Measurements from ENCODE around the gene OTOG. TPM values are rescaled to one million over a fixed set of nuclear protein-coding genes. Genes with fewer than 3 reads are reported as not detected.

The OTOG gene
- total RNA-seq, 1 experiment from 2014 or later: not detected

DNA sequence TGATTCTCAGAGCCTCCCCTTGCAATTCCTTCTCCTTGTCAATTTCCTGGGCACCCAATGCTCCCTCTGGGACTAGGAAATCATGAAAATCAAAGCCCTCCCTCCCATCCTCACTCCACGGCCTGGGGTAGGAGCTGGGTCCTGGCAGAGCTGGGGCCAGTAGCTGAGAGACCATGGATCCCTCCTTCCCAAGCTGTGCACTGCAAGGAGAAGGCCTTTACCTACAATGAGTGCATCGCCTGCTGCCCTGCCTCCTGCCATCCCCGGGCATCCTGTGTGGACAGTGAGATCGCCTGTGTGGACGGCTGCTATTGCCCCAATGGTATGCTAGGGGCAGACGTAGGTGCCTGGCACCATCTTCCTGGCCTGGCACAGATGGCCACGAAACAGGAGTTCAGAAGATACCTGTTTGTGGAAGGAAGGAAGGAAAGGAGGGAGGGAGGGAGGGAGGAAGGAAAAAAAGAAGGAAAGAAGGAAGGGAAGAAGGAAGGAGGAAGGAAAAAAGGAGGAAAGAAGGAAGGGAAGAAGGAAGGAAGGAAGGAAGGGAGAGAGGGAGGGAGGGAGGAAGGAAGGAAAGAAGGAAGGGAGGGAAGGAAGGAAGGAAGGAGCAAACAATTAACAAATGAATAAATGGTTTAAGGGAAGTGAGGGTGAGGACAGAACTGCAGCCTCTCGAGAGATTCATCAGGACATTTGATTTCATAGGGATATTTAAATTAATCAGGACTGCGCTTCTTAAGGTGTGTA, 12.5 kb downstream of the OTOG start:
- H4K20me1 ChIP-seq (ENCODE audit: insufficient read depth): no peaks in the 10 kb centered on the region
- H2AFZ ChIP-seq: no peak overlapping the region
- TF ChIP-seq EZH2 (IDR thresholded peaks at IDR 0.05; ENCODE audit: low read depth): no peak
- H3K4me3 ChIP-seq: no peak overlapping the region
- no peaks in the 10 kb centered on the region for H3F3A ChIP-seq (ENCODE audit: insufficient read depth, low read depth)
- no peaks in the 10 kb centered on the region for H3K9me2 ChIP-seq (ENCODE audit: insufficient read depth)
- peak in 1 of 2 experiments; percentile 15 for DNase-seq
- H3K79me2 ChIP-seq (ENCODE audit: low read depth): no peaks in the 10 kb centered on the region
- no peak overlapping the region for H3K27ac ChIP-seq
- POLR2A ChIA-PET (ENCODE audit: unreplicated experiment): no interaction called here
- H3K4me2 ChIP-seq: no peak overlapping the region
- intact Hi-C loops (cut with micrococcal nuclease; ENCODE audit: unreplicated experiment): no loop called here
- peaks cover 53% of the 10 kb centered on the region for H3K27me3 ChIP-seq (ENCODE audit: insufficient read depth, low read depth)
- H3K36me3 ChIP-seq (ENCODE audit: low read depth): no peaks in the 10 kb centered on the region
- no peaks in the 10 kb centered on the region for H3K9me3 ChIP-seq (ENCODE audit: insufficient read depth, low read depth)
- no peaks in the 10 kb centered on the region for H3K4me1 ChIP-seq (replicated peaks; ENCODE audit: insufficient read depth)
- no TSS peak for BruUV-seq (replicated peaks)
- CTCF ChIA-PET: no interaction called here

DNA sequence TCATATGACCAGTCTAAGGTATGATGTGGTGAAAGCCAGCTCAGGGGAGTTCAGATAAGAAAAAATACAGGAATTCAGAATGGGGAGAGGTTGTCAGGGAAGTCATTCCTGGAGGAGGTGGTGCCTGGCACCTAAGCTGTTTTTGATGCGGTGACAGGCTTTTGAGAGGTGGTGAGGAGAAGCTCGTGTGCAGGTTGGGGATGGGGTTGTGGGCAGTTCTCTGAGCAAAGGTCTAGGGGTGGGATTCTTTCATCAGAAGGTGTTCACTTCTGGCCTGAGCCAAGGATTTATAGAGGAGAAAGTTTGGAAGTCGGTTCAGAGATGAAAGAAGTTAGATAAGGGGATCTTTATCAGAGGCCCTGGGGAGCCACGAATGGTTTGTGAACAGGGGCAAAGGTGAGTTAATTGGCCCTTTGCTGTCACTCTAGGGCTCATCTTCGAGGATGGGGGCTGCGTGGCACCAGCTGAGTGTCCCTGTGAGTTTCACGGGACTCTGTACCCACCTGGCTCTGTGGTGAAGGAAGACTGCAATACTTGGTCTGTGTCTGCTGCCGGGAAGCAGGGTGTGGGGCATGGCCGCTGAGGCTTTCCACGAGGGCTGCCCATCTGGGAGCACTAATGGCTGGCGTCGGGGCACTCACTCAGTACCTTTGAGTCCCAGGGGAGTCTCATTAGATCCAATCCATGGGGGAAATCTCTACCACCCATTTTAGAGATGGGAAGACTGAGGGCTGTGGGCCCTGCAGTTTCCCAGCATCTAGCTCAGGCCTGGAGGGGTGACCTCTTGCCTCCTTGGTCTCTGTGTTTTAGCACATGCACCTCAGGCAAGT, 13.4 kb downstream of the OTOG start:
- intact Hi-C loops (cut with micrococcal nuclease; ENCODE audit: unreplicated experiment): no loop called here
- POLR2A ChIA-PET (ENCODE audit: unreplicated experiment): no interaction called here

DNA sequence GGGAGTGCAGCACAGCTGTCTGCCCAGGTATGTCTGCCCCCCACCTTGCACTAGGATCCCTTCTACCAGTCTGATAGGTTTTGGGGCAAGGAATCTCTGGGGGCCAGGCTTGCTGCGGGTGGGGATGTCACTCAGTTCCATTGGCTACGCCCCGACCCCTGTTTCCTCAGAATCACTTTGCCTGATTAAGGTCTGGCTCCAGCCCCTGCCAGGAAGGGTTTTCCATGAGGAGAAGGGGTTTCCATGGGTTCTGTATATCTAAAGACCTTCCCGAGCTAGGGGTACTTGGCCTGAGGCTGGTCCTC, 14.0 kb downstream of the OTOG start:
- no peak overlapping the region for H3K4me2 ChIP-seq
- no peaks in the 10 kb centered on the region for H3K9me3 ChIP-seq (ENCODE audit: insufficient read depth, low read depth)
- H3K9me2 ChIP-seq (ENCODE audit: insufficient read depth): no peaks in the 10 kb centered on the region
- DNase-seq: no peak
- intact Hi-C loops (cut with micrococcal nuclease; ENCODE audit: unreplicated experiment): no loop called here
- TF ChIP-seq, protein P1, sequence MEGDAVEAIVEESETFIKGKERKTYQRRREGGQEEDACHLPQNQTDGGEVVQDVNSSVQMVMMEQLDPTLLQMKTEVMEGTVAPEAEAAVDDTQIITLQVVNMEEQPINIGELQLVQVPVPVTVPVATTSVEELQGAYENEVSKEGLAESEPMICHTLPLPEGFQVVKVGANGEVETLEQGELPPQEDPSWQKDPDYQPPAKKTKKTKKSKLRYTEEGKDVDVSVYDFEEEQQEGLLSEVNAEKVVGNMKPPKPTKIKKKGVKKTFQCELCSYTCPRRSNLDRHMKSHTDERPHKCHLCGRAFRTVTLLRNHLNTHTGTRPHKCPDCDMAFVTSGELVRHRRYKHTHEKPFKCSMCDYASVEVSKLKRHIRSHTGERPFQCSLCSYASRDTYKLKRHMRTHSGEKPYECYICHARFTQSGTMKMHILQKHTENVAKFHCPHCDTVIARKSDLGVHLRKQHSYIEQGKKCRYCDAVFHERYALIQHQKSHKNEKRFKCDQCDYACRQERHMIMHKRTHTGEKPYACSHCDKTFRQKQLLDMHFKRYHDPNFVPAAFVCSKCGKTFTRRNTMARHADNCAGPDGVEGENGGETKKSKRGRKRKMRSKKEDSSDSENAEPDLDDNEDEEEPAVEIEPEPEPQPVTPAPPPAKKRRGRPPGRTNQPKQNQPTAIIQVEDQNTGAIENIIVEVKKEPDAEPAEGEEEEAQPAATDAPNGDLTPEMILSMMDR (conservative IDR thresholded peaks at IDR 0.05): no peak
- no peak for TF ChIP-seq EZH2 (IDR thresholded peaks at IDR 0.05; ENCODE audit: low read depth)
- no peaks in the 10 kb centered on the region for H3K36me3 ChIP-seq (ENCODE audit: low read depth)
- no peak overlapping the region for H2AFZ ChIP-seq
- H3F3A ChIP-seq (ENCODE audit: insufficient read depth, low read depth): no peaks in the 10 kb centered on the region
- H3K27ac ChIP-seq: no peak overlapping the region
- no peak overlapping the region for H3K4me3 ChIP-seq
- ChIA-PET CTCF (no interaction called here), POLR2A (ENCODE audit: unreplicated experiment) (no interaction called here)
- BruUV-seq (replicated peaks): no TSS peak
- H3K4me1 ChIP-seq (replicated peaks; ENCODE audit: insufficient read depth): no peaks in the 10 kb centered on the region
- no peaks in the 10 kb centered on the region for H4K20me1 ChIP-seq (ENCODE audit: insufficient read depth)
- no peaks in the 10 kb centered on the region for H3K79me2 ChIP-seq (ENCODE audit: low read depth)
- peaks cover 46% of the 10 kb centered on the region for H3K27me3 ChIP-seq (ENCODE audit: insufficient read depth, low read depth)

More for the DNA sequence above, 13.4 kb downstream of the OTOG start:
- Histone ChIP-seq H3K27me3 (ENCODE audit: insufficient read depth, low read depth) (peaks cover 47% of the 10 kb centered on the region), H3K79me2 (ENCODE audit: low read depth) (no peaks in the 10 kb centered on the region), H3K4me2 (no peak overlapping the region), H3K9me3 (ENCODE audit: insufficient read depth, low read depth) (no peaks in the 10 kb centered on the region), H3K4me1 (replicated peaks; ENCODE audit: insufficient read depth) (no peaks in the 10 kb centered on the region), H2AFZ (no peak overlapping the region), H4K20me1 (ENCODE audit: insufficient read depth) (no peaks in the 10 kb centered on the region), H3K27ac (no peak overlapping the region), H3K36me3 (ENCODE audit: low read depth) (no peaks in the 10 kb centered on the region), H3F3A (ENCODE audit: insufficient read depth, low read depth) (no peaks in the 10 kb centered on the region), H3K9me2 (ENCODE audit: insufficient read depth) (no peaks in the 10 kb centered on the region), H3K4me3 (no peak overlapping the region)
- BruUV-seq (replicated peaks): no TSS peak
- no peak for DNase-seq
- CTCF ChIA-PET: no interaction called here
- no peak for TF ChIP-seq EZH2 (IDR thresholded peaks at IDR 0.05; ENCODE audit: low read depth)
- TF ChIP-seq, protein P1 (conservative IDR thresholded peaks at IDR 0.05): no peak
